GM23248 (cell line): Measurements from ENCODE around the gene LAMA1. TPM values are rescaled to one million over a fixed set of nuclear protein-coding genes. Genes with fewer than 3 reads are reported as not detected.

Experiments
- DNase-seq: peaks from one replicate; pipeline ENCODE4 v3.0.0-alpha.2; 2015
- H2AFZ ChIP-seq: fragments of 200-600 bp; sonication (generic); 2 replicates; pipeline ENCODE4 v1.6.1; 2016; ENCODE audit warnings: antibody characterized with exemption
- H3F3A ChIP-seq: fragments of 200-600 bp; sonication (generic); 2 replicates; pipeline ENCODE4 v1.6.1; 2016; ENCODE audit warnings: mild to moderate bottlenecking, antibody characterized with exemption, mixed run types; ENCODE audit not compliant: insufficient read depth
- H3K27ac ChIP-seq: fragments of 200-600 bp; sonication (generic); 2 replicates; pipeline ENCODE4 v1.5.1; 2016; ENCODE audit warnings: mild to moderate bottlenecking
- H3K27me3 ChIP-seq: fragments of 200-600 bp; sonication (generic); replicated peaks from 2 replicates; pipeline ENCODE4 v1.6.1; 2016; ENCODE audit warnings: mild to moderate bottlenecking; ENCODE audit not compliant: insufficient read depth
- H3K36me3 ChIP-seq: fragments of 200-600 bp; sonication (generic); 2 replicates; pipeline ENCODE4 v1.6.1; 2016; ENCODE audit warnings: low read depth, mild to moderate bottlenecking
- H3K4me1 ChIP-seq: fragments of 200-600 bp; sonication (generic); 2 replicates; pipeline ENCODE4 v1.6.1; 2016; ENCODE audit warnings: mild to moderate bottlenecking; ENCODE audit not compliant: insufficient read depth
- H3K4me2 ChIP-seq: fragments of 200-600 bp; sonication (generic); one replicate; pipeline ENCODE4 v1.6.1; 2016; ENCODE audit warnings: mild to moderate bottlenecking; ENCODE audit not compliant: unreplicated experiment
- H3K4me3 ChIP-seq: fragments of 200-600 bp; sonication (generic); 2 replicates; pipeline ENCODE4 v1.5.1; 2016; ENCODE audit warnings: mild to moderate bottlenecking
- H3K79me2 ChIP-seq: fragments of 200-600 bp; sonication (generic); 2 replicates; pipeline ENCODE4 v1.6.1; 2016; ENCODE audit warnings: mild to moderate bottlenecking; ENCODE audit not compliant: insufficient read depth
- H3K9ac ChIP-seq: fragments of 200-600 bp; sonication (generic); 2 replicates; pipeline ENCODE4 v1.6.1; 2016; ENCODE audit warnings: mild to moderate bottlenecking
- H3K9me2 ChIP-seq: fragments of 200-600 bp; sonication (generic); 2 replicates; pipeline ENCODE4 v1.6.1; 2016; ENCODE audit warnings: mixed run types, mild to moderate bottlenecking, moderate library complexity; ENCODE audit not compliant: insufficient read depth
- H3K9me3 ChIP-seq: fragments of 200-600 bp; sonication (generic); one replicate; pipeline ENCODE4 v1.6.1; 2017; ENCODE audit warnings: low read depth
- H4K20me1 ChIP-seq: fragments of 200-600 bp; sonication (generic); 2 replicates; pipeline ENCODE4 v1.6.0; 2016; ENCODE audit not compliant: insufficient read depth
- EZH2 ChIP-seq: fragments of 200-600 bp; sonication (generic); IDR thresholded peaks from 2 replicates; pipeline ENCODE4 v1.6.1; 2018; ENCODE audit warnings: antibody characterized with exemption, mild to moderate bottlenecking; ENCODE audit not compliant: insufficient read depth, poor library complexity, severe bottlenecking
- EZH2phosphoT487 ChIP-seq: fragments of 200-600 bp; sonication (generic); IDR thresholded peaks from 2 replicates; pipeline ENCODE4 v1.6.1; 2018; ENCODE audit warnings: antibody characterized with exemption, moderate library complexity, mild to moderate bottlenecking, low read depth; ENCODE audit not compliant: insufficient read depth
- whole genome bisulfite sequencing, 2 experiments: methylation state at CpG; one replicate each; pipeline ENCODE4 v1.1.6; 2015 to 2017; ENCODE audit warnings: low lambda C conversion rate in 2 of 2, low coverage in 1 of 2; ENCODE audit errors: missing lambda C conversion rate in 2 of 2; 5-methylcytosine and 5-hydroxymethylcytosine counted together
- in situ Hi-C: fragments of 300-500 bp; cut with MboI; formaldehyde crosslinking; loops from 2 replicates; pipeline ENCODE4 v1.15.0; 2020
- polyA plus RNA-seq: library from polyadenylated mRNA; unstranded; fragments of >200 nt; fragmentation: Nextera tagmentation; extraction: Ambion mirVana; gene quantifications from 2 replicates; pipeline ENCODE4 v1.2.1, GENCODE V29; 2016
- total RNA-seq: library from RNA; depleted of rRNA; stranded (reverse); fragments of >200 nt; shearing (Covaris generic); gene quantifications from 2 replicates; pipeline ENCODE4 v1.2.3, GENCODE V29; 2014

Gene LAMA1
- total and polyA plus RNA-seq, 2 experiments from 2014 or later: 3.1 to 5.4 TPM

GRCh38 chr18:6956999-6957398 is 160.6 kb downstream of the LAMA1 start:
- no peak overlapping the region for H3K9ac ChIP-seq
- DNase-seq: no peak
- no peak for TF ChIP-seq EZH2phosphoT487
- no peak for TF ChIP-seq EZH2

GRCh38 chr18:6956495-6956894 is 161.1 kb downstream of the LAMA1 start:
- Histone ChIP-seq H3K27me3 (no peaks in the 10 kb centered on the region), H3K36me3 (no peaks in the 10 kb centered on the region), H3F3A (peaks cover 14% of the 10 kb centered on the region), H3K9me3 (no peaks in the 10 kb centered on the region), H3K4me2 (no peak overlapping the region), H3K4me3 (no peak overlapping the region), H3K9me2 (no peaks in the 10 kb centered on the region), H3K9ac (no peak overlapping the region), H4K20me1 (no peaks in the 10 kb centered on the region), H2AFZ (no peak overlapping the region), H3K4me1 (peaks cover 7% of the 10 kb centered on the region), H3K27ac (no peak overlapping the region), H3K79me2 (no peaks in the 10 kb centered on the region)
- in situ Hi-C loops: no loop called here
- TF ChIP-seq EZH2phosphoT487 (no peak), EZH2 (no peak)
- DNase-seq: no peak
- WGBS, 2 experiments: 89 to 92% methylated on average over 5 of the region's 5 CpGs

More at GRCh38 chr18:6956999-6957398, 160.6 kb downstream of the LAMA1 start:
- Histone ChIP-seq H3K36me3 (no peaks in the 10 kb centered on the region), H3K27me3 (no peaks in the 10 kb centered on the region), H2AFZ (no peak overlapping the region), H3K79me2 (no peaks in the 10 kb centered on the region), H3K9me2 (no peaks in the 10 kb centered on the region), H3K4me3 (no peak overlapping the region), H3K27ac (no peak overlapping the region), H3K9me3 (no peaks in the 10 kb centered on the region), H4K20me1 (no peaks in the 10 kb centered on the region), H3F3A (peaks cover 14% of the 10 kb centered on the region), H3K4me1 (peaks cover 7% of the 10 kb centered on the region), H3K4me2 (no peak overlapping the region)
- in situ Hi-C loops: no loop called here
- 90 to 91% methylated on average over 12 of the region's 12 CpGs for WGBS, 2 experiments

GRCh38 chr18:6955304-6955703 is 162.3 kb downstream of the LAMA1 start:
- Histone ChIP-seq H3K27ac (no peak overlapping the region), H3K9me3 (no peaks in the 10 kb centered on the region), H3K79me2 (no peaks in the 10 kb centered on the region), H3K4me1 (no peaks in the 10 kb centered on the region), H3F3A (0 out of 2 replicates have a peak, but pooled peaks cover 6% of the 10 kb centered on the region), H3K4me3 (no peak overlapping the region), H3K9me2 (no peaks in the 10 kb centered on the region), H2AFZ (no peak overlapping the region), H3K27me3 (no peaks in the 10 kb centered on the region), H3K36me3 (no peaks in the 10 kb centered on the region), H4K20me1 (no peaks in the 10 kb centered on the region), H3K4me2 (no peak overlapping the region), H3K9ac (no peak overlapping the region)
- no peak for DNase-seq
- TF ChIP-seq EZH2phosphoT487: no peak
- TF ChIP-seq EZH2: no peak
- in situ Hi-C loops: no loop called here
- WGBS, 2 experiments: 96 to 97% methylated on average over 18 of the region's 18 CpGs

GRCh38 chr18:6954501-6954900 is 163.1 kb downstream of the LAMA1 start:
- in situ Hi-C loops: no loop called here
- H3K27me3 ChIP-seq: no peaks in the 10 kb centered on the region
- no peak overlapping the region for H3K4me2 ChIP-seq
- H3K9me2 ChIP-seq: no peaks in the 10 kb centered on the region
- no peaks in the 10 kb centered on the region for H4K20me1 ChIP-seq
- no peaks in the 10 kb centered on the region for H3K4me1 ChIP-seq
- TF ChIP-seq EZH2: no peak
- no peak for TF ChIP-seq EZH2phosphoT487
- no peaks in the 10 kb centered on the region for H3K9me3 ChIP-seq
- H3K36me3 ChIP-seq: no peaks in the 10 kb centered on the region
- 88 to 89% methylated on average over 4 of the region's 4 CpGs for WGBS, 2 experiments
- no peak overlapping the region for H3K9ac ChIP-seq
- H3K79me2 ChIP-seq: no peaks in the 10 kb centered on the region
- DNase-seq: no peak
- no peak overlapping the region for H2AFZ ChIP-seq
- H3F3A ChIP-seq: no peaks in the 10 kb centered on the region
- no peak overlapping the region for H3K27ac ChIP-seq
- no peak overlapping the region for H3K4me3 ChIP-seq
